HG02678 (cell line): ENCODE data around the gene SLC27A2.
"Not testable (repeated sequence)": the region's sequence is repeated elsewhere in the genome, so short reads cannot be mapped to it uniquely, and the experiment has no call there.

Experiments
- ATAC-seq: cut with Tn5 transposase; IDR thresholded peaks from one replicate; pipeline ENCODE4 v1.9.1; 2021; ENCODE audit warnings: mild to moderate bottlenecking, moderate library complexity; ENCODE audit not compliant: unreplicated experiment

SLC27A2 gene

DNA sequence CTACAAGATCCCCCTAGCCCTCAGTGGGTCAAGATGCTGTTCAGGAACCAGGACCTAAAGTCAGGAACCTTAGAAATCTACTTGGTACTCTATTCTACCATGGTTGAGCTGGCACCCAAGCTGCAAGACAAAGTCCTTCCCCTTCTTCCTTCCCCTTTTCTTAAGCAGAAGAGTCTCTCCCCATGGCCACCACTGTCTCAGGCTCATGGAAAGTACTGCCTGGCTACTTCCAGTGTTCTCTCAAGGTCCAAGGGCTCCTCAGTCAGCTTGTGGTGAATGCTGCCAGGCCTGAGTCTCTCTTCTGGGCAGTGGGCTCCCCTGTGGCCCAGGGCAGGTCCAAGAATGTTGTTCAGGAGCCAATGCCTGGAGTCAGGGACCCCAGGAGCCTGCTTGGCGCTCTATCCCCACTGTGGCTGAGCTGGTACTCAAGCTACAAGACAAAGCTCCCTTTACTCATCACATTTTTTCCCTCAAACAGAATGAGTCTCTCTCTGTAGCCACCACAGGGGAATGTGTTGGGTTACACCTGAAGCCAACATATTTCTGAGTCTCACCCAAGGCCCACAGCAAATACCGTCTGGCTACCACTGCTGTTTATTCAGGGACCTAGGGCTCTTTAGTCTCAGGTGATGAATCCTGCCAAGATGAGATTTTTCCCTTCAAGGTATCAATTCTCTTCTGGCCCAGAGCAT, 18.1 kb upstream of the SLC27A2 start:
- no peak for ATAC-seq

DNA sequence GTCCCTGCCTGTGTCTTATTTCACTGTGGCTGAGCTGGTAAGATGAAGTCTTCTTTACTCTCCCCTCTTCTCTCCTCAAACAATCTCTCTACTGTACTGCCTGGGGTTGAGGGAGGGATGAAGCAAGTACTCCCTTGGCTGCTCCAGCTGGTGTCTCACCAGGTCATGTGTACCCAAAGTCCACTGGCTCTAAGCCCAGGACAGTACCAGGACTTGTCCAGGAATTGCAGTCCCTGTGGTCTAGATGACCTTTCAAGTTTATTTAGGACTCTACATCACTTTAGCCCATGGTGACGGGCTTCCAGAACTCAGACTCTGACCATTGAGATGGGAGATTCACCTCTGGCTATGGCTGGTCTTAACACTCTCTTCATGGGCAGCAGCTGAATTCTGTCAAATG, 17.5 kb upstream of the SLC27A2 start:
- no peak for ATAC-seq

GRCh38 chr15:50166216-50166615, 15.8 kb upstream of the SLC27A2 start:
- ATAC-seq, result no peak

DNA sequence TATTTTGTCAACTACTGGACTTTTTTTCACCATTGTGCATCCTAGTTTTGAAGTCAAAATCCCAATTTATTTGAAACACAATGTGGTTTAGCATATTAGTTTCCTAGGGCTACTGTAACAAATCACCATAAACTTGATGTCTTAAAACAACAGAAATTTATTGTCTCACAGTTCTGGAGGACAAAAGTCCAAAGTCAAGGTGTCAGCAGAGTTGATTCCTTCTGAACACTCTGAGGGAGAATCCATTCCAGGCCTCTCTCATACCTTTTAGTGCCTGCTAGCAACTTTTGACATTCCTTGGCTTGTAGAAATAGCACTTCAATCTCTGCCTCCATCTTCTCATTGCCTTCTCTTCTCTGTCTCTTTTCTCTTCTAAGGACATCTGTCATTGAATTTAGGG, 14.9 kb upstream of the SLC27A2 start:
- ATAC-seq, result no peak

DNA sequence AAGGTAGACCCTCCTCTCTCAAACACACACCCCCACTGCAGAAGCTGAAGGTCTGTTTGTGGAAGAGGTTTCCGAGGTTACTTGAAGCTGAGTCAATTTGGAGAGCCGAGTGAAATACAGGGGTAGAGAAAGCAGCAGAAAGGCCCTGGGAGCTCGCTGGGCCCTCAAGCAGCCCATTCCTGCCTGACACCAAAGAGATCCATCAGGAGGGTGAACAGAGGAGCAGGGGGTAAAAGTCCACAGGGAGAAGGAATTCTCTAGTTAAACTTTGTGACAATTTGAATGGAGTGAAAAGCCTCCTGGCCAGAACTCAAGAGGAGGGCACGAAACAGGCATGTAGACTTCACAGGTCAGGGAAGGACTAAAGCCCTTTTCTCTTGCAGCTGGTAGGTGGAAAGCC, 13.6 kb upstream of the SLC27A2 start:
- ATAC-seq, result no peak

DNA sequence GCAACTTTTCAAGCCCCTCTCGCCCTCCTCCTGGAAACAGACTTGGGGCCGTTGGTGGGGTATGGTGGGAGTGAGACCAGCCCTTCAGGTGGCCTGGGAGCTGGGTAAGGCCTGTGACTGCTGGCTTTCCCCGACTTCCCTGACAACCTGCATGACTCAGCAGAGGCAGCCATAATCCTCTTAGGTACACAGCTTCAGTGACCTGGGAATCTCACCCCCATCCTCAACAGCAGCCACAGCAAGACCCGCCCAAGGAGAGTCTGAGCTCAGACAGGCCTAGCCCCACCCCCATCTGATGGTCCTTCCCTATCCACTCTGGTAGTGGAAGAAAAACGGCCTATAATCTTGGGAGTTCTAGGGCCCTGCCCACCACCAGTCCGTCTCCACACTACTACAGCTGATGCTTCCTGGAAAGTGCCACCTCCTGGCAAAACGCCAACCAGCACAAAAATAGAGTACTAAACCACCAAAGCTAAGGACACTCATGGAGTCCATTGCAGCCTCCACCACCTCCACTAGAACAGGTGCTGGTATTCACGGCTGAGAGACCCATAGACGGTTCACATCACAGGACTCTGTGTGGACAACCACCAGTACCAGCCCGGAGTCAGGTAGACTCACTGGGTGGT, 13.1 kb upstream of the SLC27A2 start:
- no peak for ATAC-seq

- not testable (repeated sequence) for ATAC-seq
Observed at GRCh38 chr15:50172360-50172895, 9.6 kb upstream of the SLC27A2 start.

- no peak for ATAC-seq
Observed at GRCh38 chr15:50176869-50177268, 5.1 kb upstream of the SLC27A2 start.

DNA sequence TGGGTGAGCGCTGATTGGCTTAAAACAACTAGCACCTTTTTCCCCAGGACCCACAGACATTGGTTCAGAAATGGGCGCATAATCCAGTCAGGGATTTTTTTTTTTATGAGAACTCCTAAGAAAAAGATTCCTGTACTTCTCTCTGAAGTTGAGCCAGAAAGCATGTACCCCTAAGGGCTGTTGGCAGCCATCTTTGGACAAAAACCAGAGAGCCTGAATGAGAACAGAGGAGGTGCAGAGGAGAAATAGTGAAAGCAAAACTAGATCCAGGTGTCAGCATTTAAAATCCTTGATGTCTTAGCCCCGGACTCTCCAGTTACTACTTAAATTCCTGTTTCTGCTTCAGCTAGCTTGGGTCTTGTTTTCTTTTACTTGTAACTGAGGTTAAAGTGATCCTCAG, 1.9 kb upstream of the SLC27A2 start:
- no peak for ATAC-seq

DNA sequence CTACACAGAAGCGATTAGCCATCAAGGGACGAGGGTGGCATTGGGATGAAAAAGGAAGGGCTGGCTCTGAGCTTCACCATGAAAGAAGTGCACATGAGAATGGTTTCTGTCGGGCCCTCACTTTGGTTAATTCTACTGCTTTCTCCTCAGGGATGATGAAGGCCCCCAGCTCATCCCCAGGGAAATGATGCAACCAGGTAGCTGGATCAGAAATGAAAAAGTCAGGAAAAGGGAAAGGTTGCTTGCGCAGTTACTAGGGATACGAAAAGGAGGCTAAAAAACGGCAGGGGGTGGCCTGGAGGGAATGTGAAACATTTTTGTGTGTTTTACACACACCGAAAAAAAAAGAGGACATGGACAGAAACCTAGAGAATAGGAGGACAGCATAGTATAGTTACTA, 1.4 kb upstream of the SLC27A2 start:
- ATAC-seq, result no peak

- ATAC-seq, result no peak
Observed at GRCh38 chr15:50181201-50181968, 611 bp upstream of the SLC27A2 start.

DNA sequence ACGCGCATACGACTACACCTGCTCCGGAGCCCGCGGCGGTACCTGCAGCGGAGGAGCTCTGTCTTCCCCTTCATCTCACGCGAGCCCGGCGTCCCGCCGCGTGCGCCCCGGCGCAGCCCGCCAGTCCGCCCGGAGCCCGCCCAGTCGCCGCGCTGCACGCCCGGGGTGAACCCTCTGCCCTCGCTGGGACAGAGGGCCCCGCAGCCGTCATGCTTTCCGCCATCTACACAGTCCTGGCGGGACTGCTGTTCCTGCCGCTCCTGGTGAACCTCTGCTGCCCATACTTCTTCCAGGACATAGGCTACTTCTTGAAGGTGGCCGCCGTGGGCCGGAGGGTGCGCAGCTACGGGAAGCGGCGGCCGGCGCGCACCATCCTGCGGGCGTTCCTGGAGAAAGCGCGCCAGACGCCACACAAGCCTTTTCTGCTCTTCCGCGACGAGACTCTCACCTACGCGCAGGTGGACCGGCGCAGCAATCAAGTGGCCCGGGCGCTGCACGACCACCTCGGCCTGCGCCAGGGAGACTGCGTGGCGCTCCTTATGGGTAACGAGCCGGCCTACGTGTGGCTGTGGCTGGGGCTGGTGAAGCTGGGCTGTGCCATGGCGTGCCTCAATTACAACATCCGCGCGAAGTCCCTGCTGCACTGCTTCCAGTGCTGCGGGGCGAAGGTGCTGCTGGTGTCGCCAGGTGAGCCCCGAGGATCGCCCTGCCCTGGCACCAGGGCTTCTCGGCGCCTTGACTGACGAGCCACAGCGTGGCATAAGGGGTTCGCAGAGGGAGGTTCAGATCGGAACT, 420 bp downstream of the SLC27A2 start:
- ATAC-seq, result peak; percentile 49

- ATAC-seq, result peak; percentile 31
Observed at GRCh38 chr15:50183112-50183794, 1.3 kb downstream of the SLC27A2 start.

- ATAC-seq, result no peak
Observed at GRCh38 chr15:50184863-50185504, 3.0 kb downstream of the SLC27A2 start.

- no peak for ATAC-seq
Observed at GRCh38 chr15:50186090-50186489, 4.1 kb downstream of the SLC27A2 start.

DNA sequence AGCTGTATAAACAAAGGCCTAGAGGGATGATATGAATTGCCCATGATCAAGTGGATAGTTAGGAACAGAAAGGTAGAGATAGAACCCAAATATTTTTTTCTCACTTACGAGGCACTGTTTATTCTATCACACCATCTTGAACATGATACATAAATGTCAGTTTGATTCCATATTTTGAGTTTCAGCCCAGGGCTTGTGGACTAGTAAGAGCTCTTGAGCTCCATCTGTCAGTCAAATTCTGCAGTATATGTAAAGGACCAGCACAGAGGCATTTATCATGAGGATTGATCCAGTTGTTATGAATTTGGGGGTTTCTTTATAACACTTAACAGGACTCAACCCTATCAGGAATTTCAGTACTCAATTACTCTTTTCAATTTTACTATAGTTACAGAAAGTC, 4.8 kb downstream of the SLC27A2 start:
- ATAC-seq, result no peak

DNA sequence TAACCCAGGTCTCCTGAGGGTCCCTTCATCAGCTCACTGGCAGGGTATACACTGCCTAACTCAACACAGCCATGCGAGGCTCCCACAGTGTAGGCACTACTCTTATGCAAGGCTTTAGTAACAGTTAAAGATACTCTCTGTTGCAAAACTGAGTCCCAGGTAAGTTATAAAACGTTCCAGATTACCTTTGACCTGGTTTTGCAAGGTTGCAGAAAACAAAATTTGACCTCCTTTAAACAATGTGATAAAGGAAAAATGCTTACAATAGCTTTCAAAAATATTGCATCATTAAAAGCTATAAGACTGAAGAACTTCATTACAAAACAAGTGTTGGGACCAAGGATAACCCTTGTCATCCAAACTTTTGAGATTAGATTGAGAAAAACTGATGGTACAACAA, 5.5 kb downstream of the SLC27A2 start:
- no peak for ATAC-seq

GRCh38 chr15:50187997-50188396, 6.0 kb downstream of the SLC27A2 start:
- ATAC-seq, result no peak

- not testable (repeated sequence) for ATAC-seq
Observed at GRCh38 chr15:50188793-50189192, 6.8 kb downstream of the SLC27A2 start.

GRCh38 chr15:50189633-50190032, 7.6 kb downstream of the SLC27A2 start:
- ATAC-seq, result no peak
